ENCODE measurements around the gene MDH1.

MDH1 gene

GRCh38 chr2:63539416-63540162 lies 49.2 kb upstream of the MDH1 start:
- H3K27ac ChIP-seq (ENCODE audit: extremely low read depth, low read depth, low read length): no peak overlapping the region
- no peaks in the 10 kb centered on the region for H3K4me1 ChIP-seq (ENCODE audit: control insufficient read depth, insufficient read depth, low read length)
- H3K4me3 ChIP-seq (ENCODE audit: low read depth, low read length): no peak overlapping the region
- ChIA-PET POLR2A (no interaction called here), CTCF (no interaction called here)
- no peaks in the 10 kb centered on the region for H3K9me3 ChIP-seq (ENCODE audit: control insufficient read depth, insufficient read depth, low read depth, low read length)
- H3K36me3 ChIP-seq (ENCODE audit: control insufficient read depth in 2 of 2, insufficient read depth in 1 of 2, low read length in 2 of 2): no peaks in the 10 kb centered on the region
- TF ChIP-seq ZNF544 (tag by site-specific recombination; IDR thresholded peaks at IDR 0.05) (no peak), PRDM1 (tag by site-specific recombination; IDR thresholded peaks at IDR 0.05) (no peak), KLF17 (tag by site-specific recombination; IDR thresholded peaks at IDR 0.05) (no peak), ZNF211 (tag by site-specific recombination; IDR thresholded peaks at IDR 0.05; ENCODE audit: low read depth) (no peak), ZNF558 (tag by site-specific recombination; IDR thresholded peaks at IDR 0.05) (no peak), TCF7L2 (IDR thresholded peaks at IDR 0.05; ENCODE audit: borderline replicate concordance, low read depth, low read length) (no peak), ZNF391 (tag by site-specific recombination; IDR thresholded peaks at IDR 0.05; ENCODE audit: borderline replicate concordance, low read depth) (no peak), ZNF518A (tag by site-specific recombination; conservative IDR thresholded peaks at IDR 0.05; ENCODE audit: low read depth) (no peak), ZNF155 (tag by site-specific recombination; IDR thresholded peaks at IDR 0.05) (no peak), GLI2 (tag by site-specific recombination; IDR thresholded peaks at IDR 0.05; ENCODE audit: borderline replicate concordance, low read depth) (no peak), ZNF548 (tag by site-specific recombination; IDR thresholded peaks at IDR 0.05) (no peak), FEZF1 (tag by site-specific recombination; IDR thresholded peaks at IDR 0.05) (no peak)
- TF ChIP-seq, protein P1, sequence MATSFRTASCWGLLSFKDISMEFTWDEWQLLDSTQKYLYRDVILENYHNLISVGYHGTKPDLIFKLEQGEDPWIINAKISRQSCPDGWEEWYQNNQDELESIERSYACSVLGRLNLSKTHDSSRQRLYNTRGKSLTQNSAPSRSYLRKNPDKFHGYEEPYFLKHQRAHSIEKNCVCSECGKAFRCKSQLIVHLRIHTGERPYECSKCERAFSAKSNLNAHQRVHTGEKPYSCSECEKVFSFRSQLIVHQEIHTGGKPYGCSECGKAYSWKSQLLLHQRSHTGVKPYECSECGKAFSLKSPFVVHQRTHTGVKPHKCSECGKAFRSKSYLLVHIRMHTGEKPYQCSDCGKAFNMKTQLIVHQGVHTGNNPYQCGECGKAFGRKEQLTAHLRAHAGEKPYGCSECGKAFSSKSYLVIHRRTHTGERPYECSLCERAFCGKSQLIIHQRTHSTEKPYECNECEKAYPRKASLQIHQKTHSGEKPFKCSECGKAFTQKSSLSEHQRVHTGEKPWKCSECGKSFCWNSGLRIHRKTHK (tag by site-specific recombination; IDR thresholded peaks at IDR 0.05): no peak
- TF ChIP-seq, protein P2, sequence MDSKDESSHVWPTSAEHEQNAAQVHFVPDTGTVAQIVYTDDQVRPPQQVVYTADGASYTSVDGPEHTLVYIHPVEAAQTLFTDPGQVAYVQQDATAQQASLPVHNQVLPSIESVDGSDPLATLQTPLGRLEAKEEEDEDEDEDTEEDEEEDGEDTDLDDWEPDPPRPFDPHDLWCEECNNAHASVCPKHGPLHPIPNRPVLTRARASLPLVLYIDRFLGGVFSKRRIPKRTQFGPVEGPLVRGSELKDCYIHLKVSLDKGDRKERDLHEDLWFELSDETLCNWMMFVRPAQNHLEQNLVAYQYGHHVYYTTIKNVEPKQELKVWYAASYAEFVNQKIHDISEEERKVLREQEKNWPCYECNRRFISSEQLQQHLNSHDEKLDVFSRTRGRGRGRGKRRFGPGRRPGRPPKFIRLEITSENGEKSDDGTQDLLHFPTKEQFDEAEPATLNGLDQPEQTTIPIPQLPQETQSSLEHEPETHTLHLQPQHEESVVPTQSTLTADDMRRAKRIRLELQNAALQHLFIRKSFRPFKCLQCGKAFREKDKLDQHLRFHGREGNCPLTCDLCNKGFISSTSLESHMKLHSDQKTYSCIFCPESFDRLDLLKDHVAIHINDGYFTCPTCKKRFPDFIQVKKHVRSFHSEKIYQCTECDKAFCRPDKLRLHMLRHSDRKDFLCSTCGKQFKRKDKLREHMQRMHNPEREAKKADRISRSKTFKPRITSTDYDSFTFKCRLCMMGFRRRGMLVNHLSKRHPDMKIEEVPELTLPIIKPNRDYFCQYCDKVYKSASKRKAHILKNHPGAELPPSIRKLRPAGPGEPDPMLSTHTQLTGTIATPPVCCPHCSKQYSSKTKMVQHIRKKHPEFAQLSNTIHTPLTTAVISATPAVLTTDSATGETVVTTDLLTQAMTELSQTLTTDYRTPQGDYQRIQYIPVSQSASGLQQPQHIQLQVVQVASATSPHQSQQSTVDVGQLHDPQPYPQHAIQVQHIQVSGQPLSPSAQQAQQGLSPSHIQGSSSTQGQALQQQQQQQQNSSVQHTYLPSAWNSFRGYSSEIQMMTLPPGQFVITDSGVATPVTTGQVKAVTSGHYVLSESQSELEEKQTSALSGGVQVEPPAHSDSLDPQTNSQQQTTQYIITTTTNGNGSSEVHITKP (tag by site-specific recombination; IDR thresholded peaks at IDR 0.05): no peak

All from HEK293 (cell line).